HG03342 (cell line): ENCODE data around the gene IRAK4.
"Not testable (repeated sequence)": the region's sequence is repeated elsewhere in the genome, so short reads cannot be mapped to it uniquely, and the experiment has no call there.

Source experiments
- ATAC-seq: cut with Tn5 transposase; IDR thresholded peaks from one replicate; pipeline ENCODE4 v1.9.1; 2021; ENCODE audit warnings: mild to moderate bottlenecking, moderate library complexity; ENCODE audit not compliant: unreplicated experiment

The IRAK4 gene

DNA sequence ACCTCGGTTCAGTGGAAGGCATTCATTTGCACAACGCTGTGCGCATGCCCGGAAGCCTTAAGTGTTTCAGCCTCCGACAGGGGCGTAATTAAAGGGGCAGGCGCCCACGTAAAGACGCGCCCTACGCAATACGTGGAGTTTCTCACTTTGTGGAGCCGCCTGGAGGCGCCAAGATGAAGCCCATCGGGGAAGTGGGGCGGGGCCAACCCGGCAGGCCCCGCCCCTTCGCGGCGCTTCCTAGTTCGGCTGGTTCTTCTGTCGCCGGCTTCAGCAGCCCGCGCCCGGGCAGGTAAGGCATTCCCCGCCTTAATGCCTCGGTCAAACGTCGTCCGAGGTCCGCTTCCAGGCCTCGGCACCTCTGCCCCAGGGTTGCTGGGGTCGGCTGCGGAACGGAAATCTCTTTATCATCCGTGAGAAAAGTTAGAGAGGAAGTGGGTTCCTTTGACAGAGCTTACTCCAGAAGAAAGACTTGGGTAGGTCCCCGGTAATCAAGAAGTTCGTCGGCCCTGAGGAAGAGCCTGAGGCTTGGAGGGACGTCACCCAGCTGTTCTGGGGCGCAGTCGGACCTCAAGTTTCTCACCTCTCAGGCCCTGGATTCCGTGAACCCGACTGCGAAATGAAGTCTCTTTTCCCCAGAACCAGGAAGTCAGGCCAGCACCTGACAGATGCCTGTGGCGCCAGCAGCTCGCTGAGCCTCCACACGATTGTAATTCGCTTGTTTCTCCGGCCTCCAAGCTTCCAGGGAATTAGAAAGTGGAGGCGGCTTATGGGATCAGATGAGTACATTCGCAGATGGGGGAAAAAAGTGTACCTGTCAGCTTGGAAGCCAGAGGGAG is at the start of gene IRAK4, which contains the start of gene PUS7L:
Gene IRAK4 (plus strand): TSS at position 224 of the 836 bp plus-strand sequence. CDS start 9,161 bp downstream, outside the sequence.
Gene PUS7L (minus strand): TSS at position 63 of the 836 bp plus-strand sequence. CDS start 3,545 bp downstream, outside the sequence.
- ATAC-seq: peak; percentile 98

DNA sequence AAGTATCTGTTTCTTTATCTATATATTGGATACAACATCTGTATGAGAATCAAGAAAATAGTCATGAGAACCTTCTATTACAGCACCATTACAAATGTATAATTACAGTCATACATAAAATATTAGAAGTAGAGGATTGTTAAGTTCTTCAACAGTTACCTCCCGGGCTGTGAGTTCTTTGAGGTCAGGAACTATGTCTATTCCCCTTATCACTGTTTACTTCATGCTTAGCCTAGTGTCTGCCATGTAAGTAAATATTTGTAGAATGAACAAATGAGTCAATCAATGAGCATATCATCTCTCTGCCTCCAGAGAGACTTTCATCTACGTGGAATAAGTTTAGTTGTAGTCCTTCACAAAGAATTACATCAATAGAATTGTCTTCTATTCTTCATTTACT is 47.4 kb upstream of the IRAK4 start:
- no peak for ATAC-seq

- ATAC-seq: no peak
Measured at GRCh38 chr12:43722621-43723020, 36.1 kb upstream of the IRAK4 start.

DNA sequence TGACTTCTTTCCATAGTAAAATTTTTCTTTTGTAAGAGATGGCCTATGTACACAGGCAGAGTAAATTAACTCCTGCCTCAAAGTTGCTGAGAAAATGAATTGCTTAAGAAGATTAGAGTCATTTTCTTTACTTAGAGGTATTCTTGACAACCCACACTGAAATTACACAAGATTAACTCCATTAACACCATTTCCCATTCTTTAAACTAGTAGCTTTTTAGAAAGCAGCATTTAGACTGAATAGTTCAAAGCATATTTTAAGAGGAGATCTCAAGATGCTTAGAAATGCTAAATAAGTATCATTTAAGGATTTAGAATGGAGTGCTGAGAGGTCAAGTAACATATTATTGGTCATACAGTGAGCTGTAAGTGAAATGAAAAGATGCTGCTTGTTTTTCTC is 35.6 kb upstream of the IRAK4 start:
- no peak for ATAC-seq

DNA sequence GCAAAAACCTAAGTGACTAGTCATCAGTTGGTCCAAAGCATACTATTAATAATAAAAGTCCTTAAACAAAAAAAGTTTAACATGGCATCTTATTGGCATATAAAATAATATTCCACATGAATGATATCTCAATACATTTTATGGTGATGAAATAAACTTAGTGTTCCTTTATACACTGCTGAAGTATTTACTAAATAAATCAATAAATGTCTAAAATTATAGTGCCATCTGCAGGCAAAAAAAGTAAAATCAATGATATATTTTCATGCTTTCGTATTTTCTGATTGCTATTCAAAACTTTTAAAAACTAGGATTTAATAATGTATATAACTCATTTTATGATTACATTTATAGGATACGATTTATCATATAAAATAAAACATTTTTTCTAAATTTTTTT is 30.6 kb upstream of the IRAK4 start:
- no peak for ATAC-seq

DNA sequence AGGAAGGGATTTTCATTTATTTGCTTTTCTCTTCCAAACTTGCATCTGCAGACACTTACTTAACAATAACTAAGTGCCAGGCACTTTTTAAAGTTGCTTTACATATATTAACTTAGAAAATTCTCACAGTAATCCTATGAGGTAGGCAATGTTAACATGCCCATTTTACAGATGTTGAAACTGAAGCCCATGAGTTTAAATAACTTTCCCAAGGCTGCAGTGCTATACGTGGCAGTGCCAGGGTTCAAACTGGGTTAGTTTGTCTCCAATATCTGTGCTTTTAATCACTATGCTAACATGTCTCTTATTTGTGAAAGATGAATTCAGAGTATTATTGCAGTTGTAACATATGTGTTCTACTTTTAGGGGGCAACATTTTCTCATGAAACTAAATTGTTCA is 30.1 kb upstream of the IRAK4 start:
- no peak for ATAC-seq

- ATAC-seq: no peak
Measured at GRCh38 chr12:43730283-43730682, 28.5 kb upstream of the IRAK4 start.

DNA sequence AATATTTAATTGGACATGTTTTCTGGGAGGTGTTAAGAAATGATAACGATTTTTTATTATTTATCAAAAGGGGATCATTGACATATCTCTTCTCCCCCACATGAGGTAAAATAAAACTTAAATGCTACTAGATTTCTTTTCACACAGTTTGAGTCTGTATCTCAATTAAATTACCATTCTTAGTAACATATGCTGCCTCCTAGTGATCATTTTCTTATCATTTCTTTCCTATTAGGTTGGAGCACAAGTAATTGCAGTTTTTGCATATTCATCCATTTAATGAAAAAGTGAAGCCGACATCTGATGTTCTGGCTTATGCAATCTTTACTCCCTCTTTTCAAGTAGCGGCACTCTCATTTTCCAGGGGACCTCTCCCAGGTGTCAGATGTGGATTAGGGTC is 25.1 kb upstream of the IRAK4 start:
- ATAC-seq: no peak

- ATAC-seq: no peak
Measured at GRCh38 chr12:43736927-43737440, 21.8 kb upstream of the IRAK4 start.

- no peak for ATAC-seq
Measured at GRCh38 chr12:43737646-43738045, 21.1 kb upstream of the IRAK4 start.

- ATAC-seq: no peak
Measured at GRCh38 chr12:43740511-43741100, 18.1 kb upstream of the IRAK4 start.

DNA sequence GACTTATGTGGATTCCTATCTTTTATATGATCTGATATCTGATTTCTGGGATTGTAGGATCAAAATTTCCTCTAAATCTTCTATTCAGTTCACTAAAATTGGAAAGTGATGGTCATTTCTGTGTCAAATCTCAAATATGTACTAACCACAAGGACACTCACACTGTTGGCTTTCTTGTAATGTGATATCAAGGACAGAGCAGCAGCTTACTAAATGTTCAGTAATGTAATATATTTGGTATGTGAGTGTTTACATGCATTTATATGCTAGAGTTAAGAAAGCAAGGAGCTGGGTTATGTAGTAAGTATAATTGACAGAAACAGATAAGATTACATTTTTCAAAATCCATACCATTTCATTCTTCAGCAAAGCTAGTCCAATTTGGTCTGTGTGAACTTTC is 16.6 kb upstream of the IRAK4 start:
- no peak for ATAC-seq

- no peak for ATAC-seq
Measured at GRCh38 chr12:43744826-43745225, 13.9 kb upstream of the IRAK4 start.

DNA sequence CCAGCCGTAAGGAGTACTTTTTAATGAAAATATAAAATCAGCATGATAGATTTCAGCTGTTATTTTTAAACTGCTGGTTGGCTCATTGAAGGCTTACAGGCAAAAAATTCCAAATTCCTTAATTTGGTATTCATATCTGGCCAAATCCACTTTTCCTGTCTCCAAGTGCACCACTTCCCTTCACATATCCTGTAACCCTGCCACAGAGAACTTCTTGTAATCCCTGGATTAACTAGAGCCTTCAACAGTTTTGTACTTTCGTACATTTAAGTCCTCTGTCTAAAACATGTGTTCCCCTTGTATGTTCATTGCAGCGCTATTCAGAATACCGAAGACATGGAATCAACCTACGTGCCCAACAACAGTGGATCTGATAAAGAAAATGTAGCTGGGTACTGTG is 9.7 kb upstream of the IRAK4 start:
- ATAC-seq: no peak

DNA sequence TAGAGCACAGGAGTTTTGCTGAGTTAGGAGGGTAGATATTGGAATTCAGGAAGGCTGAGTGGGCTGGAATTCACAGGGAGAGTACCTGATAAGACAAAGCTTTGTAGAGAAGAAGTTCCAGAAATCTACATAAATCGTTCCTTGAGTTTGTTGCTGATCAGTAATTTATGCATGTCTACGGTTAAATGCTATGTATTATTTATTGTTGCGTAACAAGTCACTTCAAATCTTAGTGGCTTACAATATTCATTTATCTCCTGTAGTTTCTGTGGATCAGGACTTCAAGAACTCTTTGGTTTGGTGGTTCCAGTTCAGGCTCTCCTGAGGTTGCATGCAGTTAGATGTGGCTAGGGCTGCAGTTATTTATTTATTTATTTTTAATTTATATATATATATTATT is 7.9 kb upstream of the IRAK4 start:
- ATAC-seq: no peak

DNA sequence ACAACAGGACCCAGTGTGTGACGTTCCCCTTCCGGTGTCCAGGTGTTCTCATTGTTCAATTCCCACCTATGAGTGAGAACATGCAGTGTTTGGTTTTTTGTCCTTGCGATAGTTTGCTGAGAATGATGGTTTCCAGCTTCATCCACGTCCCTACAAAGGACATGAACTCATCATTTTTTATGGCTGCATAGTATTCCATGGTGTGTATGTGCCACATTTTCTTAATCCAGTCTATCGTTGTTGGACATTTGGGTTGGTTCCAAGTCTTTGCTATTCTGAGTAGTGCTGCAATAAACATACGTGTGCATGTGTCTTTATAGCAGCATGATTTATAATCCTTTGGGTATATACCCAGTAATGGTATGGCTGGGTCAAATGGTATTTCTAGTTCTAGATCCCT is 7.4 kb upstream of the IRAK4 start:
- not testable (repeated sequence) for ATAC-seq

- ATAC-seq: no peak
Measured at GRCh38 chr12:43754015-43754414, 4.7 kb upstream of the IRAK4 start.

DNA sequence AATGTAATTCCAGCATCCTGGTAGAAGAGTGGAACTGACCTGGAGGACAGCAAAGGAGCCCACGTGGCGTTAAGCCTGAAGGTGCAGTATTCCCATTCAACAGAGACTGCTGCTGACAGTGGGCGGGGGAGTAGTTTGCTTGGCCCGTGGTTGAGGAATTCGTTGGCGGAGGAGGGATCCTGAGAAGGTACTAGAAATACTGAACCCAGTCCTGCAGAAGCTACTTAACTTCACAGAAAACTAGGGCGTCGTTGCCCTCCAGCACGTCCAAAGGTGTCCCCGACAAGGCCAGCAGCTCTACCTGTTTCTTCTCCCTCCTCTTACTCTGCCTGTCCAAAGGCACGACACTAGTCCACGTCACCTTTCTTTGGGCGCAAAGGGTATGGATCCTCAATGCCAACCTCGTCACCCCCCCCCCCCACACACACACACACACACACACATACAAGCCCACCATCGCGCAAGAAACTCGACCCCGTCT is 464 bp upstream of the IRAK4 start:
- peak; percentile 1 for ATAC-seq

- ATAC-seq: no peak
Measured at GRCh38 chr12:43760396-43760795, 1.6 kb downstream of the IRAK4 start.

DNA sequence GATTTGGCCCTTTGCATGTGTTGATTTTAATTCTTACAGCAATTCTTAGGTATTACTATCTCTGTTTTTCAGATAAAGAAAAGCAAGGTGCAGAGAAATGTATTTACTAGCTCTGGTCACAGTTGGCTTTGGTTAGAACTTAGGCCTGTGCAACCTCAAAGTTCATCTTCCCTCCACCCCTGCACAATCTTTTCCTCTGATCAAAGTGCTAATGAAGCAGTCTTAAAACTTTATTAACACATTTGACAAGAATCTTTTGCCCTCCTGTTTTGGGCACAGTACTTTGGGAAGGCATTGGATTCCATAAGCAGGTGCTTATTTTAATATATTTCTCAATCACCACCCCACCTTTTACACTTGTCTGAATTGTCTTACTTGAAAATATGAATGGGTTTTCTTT is 2.7 kb downstream of the IRAK4 start:
- ATAC-seq: no peak

DNA sequence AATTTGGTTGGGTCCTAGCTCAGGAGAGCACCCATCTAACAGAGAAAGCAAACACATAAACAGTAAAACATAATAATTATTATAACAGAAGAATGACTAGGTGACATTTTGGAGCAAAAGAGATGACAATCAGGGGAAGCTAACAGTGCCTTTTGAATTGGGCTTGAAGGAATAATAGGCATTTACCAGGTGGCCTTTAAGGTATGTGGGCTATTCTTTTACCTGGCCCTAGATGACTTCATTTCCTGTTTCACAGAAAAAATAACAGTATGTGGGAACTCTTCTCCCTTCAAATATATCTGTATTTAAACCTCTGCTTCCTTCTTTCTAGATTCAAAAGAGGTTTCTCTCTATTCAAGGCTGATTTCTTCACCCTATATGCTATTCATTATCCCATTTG is 3.8 kb downstream of the IRAK4 start:
- no peak for ATAC-seq

DNA sequence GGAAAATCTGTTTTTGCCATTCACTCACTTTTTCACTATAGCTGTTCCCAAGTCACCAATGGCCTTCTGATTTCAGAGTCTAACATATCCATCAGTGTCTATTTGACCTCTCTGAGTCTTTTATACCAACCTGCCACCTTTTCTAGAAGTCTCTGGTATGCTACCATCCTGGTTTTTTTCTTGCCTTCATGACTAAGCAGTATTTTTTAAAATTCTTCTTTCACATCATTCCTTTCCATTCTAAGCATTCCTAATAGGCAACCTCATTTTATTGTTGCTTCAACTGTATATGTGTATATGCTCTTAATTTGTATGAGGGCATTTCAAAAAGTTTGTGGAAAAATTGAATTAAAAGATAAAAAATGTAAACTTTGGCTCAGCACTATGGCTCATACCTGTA is 5.0 kb downstream of the IRAK4 start:
- no peak for ATAC-seq
